Mesothelial cell of epicardium (in vitro differentiated cells): Measurements from ENCODE around the gene HSPB3. TPM values are rescaled to one million over a fixed set of nuclear protein-coding genes. Genes with fewer than 3 reads are reported as not detected.

Source experiments
- DNase-seq, 2 experiments: peaks; one replicate each; pipeline ENCODE4 v3.0.0; 2021; ENCODE audit warnings: low spot score in 2 of 2; ENCODE audit not compliant: unreplicated experiment in 2 of 2
- H3K27ac Mint-ChIP-seq: 2 replicates; pipeline ENCODE4 v1.8.0; 2021; ENCODE audit warnings: mixed read lengths
- H3K27me3 Mint-ChIP-seq: 2 replicates; pipeline ENCODE4 v1.8.0; 2021; ENCODE audit warnings: low read depth, mixed read lengths
- H3K36me3 Mint-ChIP-seq: 2 replicates; pipeline ENCODE4 v1.8.0; 2021; ENCODE audit warnings: mixed read lengths
- H3K4me1 Mint-ChIP-seq: 2 replicates; pipeline ENCODE4 v1.8.0; 2021; ENCODE audit warnings: mixed read lengths
- H3K4me3 Mint-ChIP-seq: 2 replicates; pipeline ENCODE4 v1.8.0; 2021; ENCODE audit warnings: mild to moderate bottlenecking, moderate library complexity, mixed read lengths
- H3K9me3 Mint-ChIP-seq: 2 replicates; pipeline ENCODE4 v1.8.0; 2021; ENCODE audit warnings: mixed read lengths
- CTCF ChIP-seq: fragments of 200-600 bp; sonication (generic); IDR thresholded peaks from one replicate; pipeline ENCODE4 v1.5.0; 2021; ENCODE audit warnings: antibody characterized with exemption; ENCODE audit not compliant: unreplicated experiment
- total RNA-seq: library from RNA; stranded (reverse); gene quantifications from 3 replicates; pipeline ENCODE4 v1.2.1, GENCODE V29; 2021

HSPB3 gene
- total RNA-seq, 1 donor from 2014 or later: not detected

GRCh38 chr5:54458221-54458620 lies 2.7 kb downstream of the HSPB3 start:
- Mint-ChIP-seq H3K27ac (peak overlapping the region; percentile 78), H3K36me3 (peaks cover 3% of the 10 kb centered on the region), H3K27me3 (no peaks in the 10 kb centered on the region), H3K9me3 (peaks cover 24% of the 10 kb centered on the region), H3K4me1 (peaks cover 24% of the 10 kb centered on the region), H3K4me3 (no peak overlapping the region)
- no peak for DNase-seq
- no peak for TF ChIP-seq CTCF

GRCh38 chr5:54460181-54460919 lies 4.9 kb downstream of the HSPB3 start:
- TF ChIP-seq CTCF: no peak
- H3K27ac Mint-ChIP-seq: no peak overlapping the region
- no peak overlapping the region for H3K4me3 Mint-ChIP-seq
- H3K9me3 Mint-ChIP-seq: peaks cover 24% of the 10 kb centered on the region
- H3K27me3 Mint-ChIP-seq: no peaks in the 10 kb centered on the region
- peaks cover 3% of the 10 kb centered on the region for H3K36me3 Mint-ChIP-seq
- no peak for DNase-seq
- H3K4me1 Mint-ChIP-seq: peaks cover 24% of the 10 kb centered on the region

GRCh38 chr5:54462281-54462680 lies 6.8 kb downstream of the HSPB3 start:
- no peak for DNase-seq
- no peaks in the 10 kb centered on the region for H3K27me3 Mint-ChIP-seq
- no peak for TF ChIP-seq CTCF
- H3K4me3 Mint-ChIP-seq: no peak overlapping the region
- H3K9me3 Mint-ChIP-seq: peaks cover 31% of the 10 kb centered on the region
- H3K27ac Mint-ChIP-seq: no peak overlapping the region
- H3K36me3 Mint-ChIP-seq: peaks cover 3% of the 10 kb centered on the region
- peaks cover 12% of the 10 kb centered on the region for H3K4me1 Mint-ChIP-seq

- TF ChIP-seq CTCF: no peak
- Mint-ChIP-seq H3K27me3 (no peaks in the 10 kb centered on the region), H3K4me3 (no peak overlapping the region), H3K4me1 (no peaks in the 10 kb centered on the region), H3K9me3 (peaks cover 31% of the 10 kb centered on the region), H3K27ac (no peak overlapping the region), H3K36me3 (peaks cover 3% of the 10 kb centered on the region)
- DNase-seq: no peak
Observed at GRCh38 chr5:54463713-54464112, 8.2 kb downstream of the HSPB3 start.

- Mint-ChIP-seq H3K9me3 (peaks cover 7% of the 10 kb centered on the region), H3K27ac (peak overlapping the region; percentile 7), H3K4me1 (peaks cover 8% of the 10 kb centered on the region), H3K36me3 (no peaks in the 10 kb centered on the region), H3K27me3 (no peaks in the 10 kb centered on the region), H3K4me3 (no peak overlapping the region)
- TF ChIP-seq CTCF: no peak
- DNase-seq: no peak
Observed at GRCh38 chr5:54469622-54470021, 14.1 kb downstream of the HSPB3 start.
